ENCODE measurements around the gene CACNA2D1.

- TF ChIP-seq CTCF (IDR thresholded peaks at IDR 0.05) (no peak), REST (IDR thresholded peaks at IDR 0.05; ENCODE audit: insufficient read depth in 1 of 2, low read depth in 2 of 2, low read length in 1 of 2) (no peak), SIN3A (IDR thresholded peaks at IDR 0.05; ENCODE audit: borderline replicate concordance, insufficient read depth, low read depth, low read length) (no peak), POLR2AphosphoS5 (IDR thresholded peaks at IDR 0.05; ENCODE audit: low read depth, low read length) (no peak)
These were observed 34.3 kb upstream of the CACNA2D1 start for GRCh38 chr7:82477733-82478515.
